Erythroblast (primary cell): ENCODE results near the gene HDAC5.

Source experiments
- DNase-seq, 2 experiments: peaks; one replicate each; lab custom pipeline; 2025; lab: John Stamatoyannopoulos, UW
- GATA1 ChIP-seq: IDR thresholded peaks from 2 replicates; pipeline ENCODE4 v1.6.1; 2011; ENCODE audit warnings: low read depth, mild to moderate bottlenecking, control low read depth, low read length, moderate library complexity
- POLR2A ChIP-seq: IDR thresholded peaks from 2 replicates; pipeline ENCODE4 v1.6.1; 2011; ENCODE audit warnings: mild to moderate bottlenecking, low read length

HDAC5 gene

DNA sequence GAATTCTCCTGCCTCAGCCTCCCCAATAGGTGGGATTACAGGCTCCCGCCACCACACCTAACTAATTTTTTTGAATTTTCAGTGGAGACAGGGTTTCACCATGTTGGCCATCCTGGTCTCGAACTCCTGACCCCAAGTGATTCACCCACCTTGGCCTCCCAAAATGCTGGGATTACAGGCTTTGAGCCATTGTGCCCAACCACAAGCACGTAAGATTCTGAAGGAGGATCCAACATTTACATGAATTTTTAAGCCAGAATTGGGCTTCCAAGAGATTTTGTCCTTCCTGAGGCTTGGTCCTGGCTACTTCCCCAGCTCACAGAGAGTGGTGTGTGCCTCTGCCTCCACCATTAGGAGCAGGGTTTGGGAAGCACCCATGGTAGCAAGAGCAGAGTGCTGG lies 41.8 kb downstream of the HDAC5 start:
- DNase-seq: no peak
- TF ChIP-seq POLR2A (no peak), GATA1 (no peak)

DNA sequence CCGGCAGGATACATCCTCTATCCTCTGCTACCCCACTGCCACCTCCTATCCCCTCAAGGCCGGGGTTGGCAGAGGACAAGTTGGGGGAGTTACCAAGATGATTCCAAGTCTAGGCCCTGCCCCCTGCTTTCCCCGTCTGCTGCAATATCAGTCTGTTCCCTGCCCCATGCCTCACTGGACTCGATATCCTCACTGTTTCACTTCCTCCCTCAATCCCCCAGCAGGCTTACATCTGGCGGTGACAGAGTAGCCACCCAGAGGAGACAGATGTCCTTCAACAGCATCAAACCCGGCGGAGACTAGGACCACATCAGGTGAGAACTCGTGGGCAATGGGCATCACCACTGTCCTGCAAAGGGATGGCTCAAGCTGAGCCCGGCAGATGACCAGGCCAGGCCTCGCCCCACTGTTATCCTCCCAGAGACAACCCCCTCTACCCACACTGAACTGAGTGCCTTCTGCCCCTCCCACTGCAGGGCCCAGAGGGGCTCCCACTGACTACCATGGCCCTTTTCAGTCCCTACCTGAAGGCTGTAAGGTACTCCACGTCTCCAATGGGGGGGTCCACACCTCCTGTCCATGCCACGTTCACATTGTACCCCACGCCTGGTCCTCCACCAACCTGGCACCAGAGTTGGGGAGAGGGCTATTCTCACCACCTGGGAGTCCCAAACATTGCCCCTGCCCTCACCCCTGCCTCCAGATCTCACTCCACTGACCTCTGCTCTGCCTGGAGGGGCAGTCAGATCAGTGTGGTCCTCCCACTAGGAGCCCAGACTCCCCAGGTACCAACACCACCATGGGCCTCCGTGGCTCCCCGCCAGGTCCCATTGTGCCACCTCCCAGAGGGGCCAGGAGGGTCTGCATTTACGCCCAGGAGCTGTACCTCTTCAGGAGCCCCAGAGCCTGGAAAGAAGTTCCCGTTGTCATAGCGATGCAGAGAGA lies 43.3 kb downstream of the HDAC5 start:
- TF ChIP-seq POLR2A: no peak
- TF ChIP-seq GATA1: no peak
- no peak for DNase-seq

DNA sequence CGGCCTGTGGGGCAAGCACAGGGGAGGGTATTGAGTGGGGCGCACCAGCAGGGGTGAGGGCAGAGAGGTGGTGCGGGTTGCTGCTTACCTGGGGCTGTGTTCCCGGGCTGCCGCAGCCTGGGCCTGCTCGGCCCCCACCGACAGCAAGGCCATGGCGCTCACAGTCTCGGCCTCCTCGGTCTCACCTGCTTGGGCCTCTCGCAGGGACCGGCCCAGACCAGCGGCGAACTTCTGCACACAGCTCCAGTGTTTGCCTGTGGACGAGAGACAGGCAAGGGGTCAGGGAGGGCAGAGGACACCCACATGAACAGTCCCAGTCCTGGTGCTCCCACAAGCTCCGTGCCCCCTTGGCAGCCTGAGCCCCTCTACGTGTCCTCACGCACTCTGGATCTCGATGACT lies 45.0 kb downstream of the HDAC5 start:
- TF ChIP-seq GATA1 (no peak), POLR2A (no peak)
- no peak for DNase-seq

DNA sequence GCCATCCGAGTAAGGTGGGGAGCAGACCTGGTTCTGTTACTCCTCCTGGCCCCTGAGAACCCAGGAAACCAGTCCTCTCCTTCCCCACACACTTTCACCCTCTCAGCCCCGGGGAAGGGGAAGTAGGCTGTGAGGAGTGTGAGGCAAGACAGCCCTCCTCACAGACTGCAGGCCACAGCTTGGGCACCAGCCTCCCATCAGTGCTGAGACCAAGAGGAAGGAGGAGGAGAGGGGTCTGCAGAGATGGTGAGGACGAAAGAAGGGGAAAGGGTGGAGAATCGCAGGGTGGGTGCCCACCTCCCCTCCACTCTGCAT lies 45.9 kb downstream of the HDAC5 start:
- TF ChIP-seq GATA1 (no peak), POLR2A (no peak)
- no peak for DNase-seq

DNA sequence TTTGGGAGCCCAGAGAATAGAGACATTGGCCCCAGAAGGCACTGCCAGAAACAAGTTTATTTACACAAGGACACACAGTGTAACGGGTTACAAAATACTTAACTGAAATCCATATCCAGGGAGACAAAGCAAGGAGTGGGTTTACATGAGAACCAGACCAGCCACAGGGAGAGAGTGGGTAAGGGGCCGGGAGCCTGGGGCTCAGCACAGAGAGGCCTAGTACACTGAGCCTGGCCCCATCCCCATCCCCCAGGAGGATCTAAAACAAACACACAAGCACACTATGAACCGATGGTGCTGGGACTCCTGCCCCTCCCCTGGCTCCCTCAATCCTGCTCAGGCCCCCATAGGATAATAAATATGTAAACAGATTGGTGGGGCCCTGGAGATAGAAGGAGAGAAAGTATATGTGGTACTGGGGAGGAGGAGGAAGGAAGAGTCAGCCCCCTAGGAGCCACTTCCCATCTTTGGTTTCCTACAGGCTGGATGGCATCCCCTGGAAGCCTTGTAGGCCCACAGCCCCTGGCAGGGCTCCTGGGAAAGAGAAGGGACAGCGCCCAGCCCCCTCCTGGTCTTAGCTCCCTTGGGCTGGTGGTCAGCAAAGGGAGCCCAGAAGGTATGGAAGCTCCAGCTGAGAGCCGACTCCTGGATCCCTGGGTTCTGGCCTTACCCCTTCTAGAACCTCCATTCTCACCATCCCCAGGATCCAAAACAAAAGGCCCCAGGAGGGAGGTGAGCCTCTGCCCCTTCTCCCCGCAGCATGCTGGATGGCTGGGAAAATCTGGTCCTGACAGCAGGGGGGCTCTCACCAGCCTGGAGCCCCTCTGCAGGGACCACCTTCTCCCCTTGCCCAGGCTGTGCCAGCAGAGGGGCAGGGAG lies 46.5 kb downstream of the HDAC5 start:
- TF ChIP-seq GATA1 (no peak), POLR2A (no peak)

DNA sequence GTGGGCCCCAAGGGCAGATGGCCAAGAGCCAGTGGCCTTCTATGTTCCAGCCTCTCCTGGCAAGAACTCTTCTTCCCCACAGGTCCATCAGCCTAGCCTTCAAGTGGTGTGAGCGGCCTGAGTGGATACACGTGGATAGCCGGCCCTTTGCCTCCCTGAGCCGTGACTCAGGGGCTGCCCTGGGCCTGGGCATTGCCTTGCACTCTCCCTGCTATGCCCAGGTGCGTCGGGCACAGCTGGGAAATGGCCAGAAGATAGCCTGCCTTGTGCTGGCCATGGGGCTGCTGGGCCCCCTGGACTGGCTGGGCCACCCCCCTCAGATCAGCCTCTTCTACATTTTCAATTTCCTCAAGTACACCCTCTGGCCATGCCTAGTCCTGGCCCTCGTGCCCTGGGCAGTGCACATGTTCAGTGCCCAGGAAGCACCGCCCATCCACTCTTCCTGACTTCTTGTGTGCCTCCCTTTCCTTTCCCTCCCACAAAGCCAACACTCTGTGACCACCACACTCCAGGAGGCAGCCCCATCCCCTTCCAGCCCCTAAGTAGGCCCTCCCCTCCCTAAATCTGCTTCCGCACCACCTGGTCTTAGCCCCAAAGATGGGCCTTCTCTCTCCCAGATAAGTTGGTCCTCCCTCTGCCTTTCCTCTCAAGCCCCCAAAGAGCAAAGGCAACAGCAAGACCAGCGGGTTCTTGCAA lies 47.7 kb downstream of the HDAC5 start:
- DNase-seq: no peak
- TF ChIP-seq GATA1 (no peak), POLR2A (no peak)

More for the DNA sequence above, 46.5 kb downstream of the HDAC5 start:
- no peak for DNase-seq

DNA sequence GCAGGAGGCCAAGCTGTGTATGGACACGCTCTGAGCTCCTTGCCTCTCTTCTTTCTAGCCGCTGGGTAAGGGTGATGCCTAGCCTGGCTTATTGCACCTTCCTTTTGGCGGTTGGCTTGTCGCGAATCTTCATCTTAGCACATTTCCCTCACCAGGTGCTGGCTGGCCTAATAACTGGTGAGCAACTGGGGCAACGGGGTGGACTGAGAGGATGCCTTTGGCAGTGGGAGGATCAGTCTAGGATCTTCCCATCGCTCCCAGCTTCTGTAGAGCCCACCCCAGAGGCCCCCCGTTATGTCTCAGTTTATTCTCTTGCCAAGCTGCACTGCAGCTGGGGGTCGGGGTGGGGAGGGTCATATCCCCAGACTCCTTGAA lies 48.5 kb downstream of the HDAC5 start:
- DNase-seq: no peak
- no peak for TF ChIP-seq GATA1
- no peak for TF ChIP-seq POLR2A

DNA sequence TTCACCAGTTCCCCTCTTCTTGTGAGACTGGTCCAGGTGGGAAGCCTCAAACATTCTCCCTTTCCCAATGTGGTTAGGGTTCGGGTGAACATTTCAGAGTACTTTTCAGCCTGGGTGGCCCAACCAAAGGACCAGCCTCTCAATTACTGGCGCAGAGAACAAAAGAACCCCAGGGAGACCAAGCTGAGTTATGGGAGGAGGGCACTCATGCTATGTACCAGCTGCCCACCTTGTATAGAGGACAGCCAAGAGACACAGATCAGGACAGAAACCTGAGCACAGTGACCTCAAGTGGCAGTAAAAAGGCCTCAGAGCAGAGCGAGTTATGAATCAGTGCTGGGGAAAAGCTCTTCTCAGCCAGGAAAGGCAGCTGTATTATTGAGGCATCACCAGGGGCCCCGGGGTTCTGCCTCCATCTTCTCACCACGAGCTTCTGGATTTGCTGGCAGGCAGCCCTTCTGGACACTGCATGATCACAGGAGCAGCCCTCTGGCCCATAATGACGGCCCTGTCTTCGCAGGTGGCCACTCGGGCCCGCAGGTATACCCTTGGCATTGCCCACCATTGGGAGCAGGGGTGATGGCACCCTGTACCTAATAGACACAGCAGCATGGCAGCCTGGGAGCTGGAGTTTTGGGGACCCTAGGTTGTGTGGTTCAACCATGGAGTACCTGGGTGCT lies 49.1 kb downstream of the HDAC5 start:
- TF ChIP-seq GATA1 (no peak), POLR2A (no peak)
- DNase-seq: no peak

DNA sequence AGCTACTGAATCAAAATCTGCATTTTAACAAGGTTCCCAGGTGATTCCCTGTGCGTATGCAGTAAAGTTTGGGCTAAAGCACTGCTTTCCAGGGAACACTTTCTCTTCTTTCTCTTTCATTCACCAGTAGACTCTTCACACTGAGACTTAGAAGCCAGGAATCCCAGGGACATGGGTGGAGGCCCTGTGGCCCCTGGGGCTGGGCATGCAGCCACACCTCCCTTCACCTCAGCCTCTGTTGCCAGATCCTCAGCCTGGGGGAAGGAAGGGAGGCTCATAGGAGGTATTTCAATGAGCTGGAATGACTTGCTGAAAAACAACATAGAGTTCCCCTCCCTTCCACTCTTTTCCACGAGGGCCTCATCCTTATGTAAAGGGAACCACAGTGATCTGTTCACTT lies 51.7 kb downstream of the HDAC5 start:
- no peak for TF ChIP-seq GATA1
- TF ChIP-seq POLR2A: no peak
- peak; percentile 27 to 41 for DNase-seq

DNA sequence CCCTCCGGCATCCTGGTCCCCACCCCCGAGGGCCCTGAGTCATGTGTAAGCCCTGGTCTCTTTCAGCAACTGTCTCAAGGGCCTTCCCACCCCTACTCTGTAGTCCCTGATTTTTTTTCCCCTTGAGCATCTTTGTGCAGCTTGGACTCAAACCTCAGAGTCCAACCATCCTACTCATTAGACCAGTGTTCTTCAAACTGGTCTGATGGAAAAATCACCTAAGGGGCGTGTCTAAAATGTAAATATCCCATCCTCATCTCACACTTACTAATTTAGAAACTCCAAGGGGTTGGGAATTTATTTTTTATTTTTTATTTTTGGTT lies 52.3 kb downstream of the HDAC5 start:
- no peak for DNase-seq
- no peak for TF ChIP-seq GATA1
- TF ChIP-seq POLR2A: no peak

DNA sequence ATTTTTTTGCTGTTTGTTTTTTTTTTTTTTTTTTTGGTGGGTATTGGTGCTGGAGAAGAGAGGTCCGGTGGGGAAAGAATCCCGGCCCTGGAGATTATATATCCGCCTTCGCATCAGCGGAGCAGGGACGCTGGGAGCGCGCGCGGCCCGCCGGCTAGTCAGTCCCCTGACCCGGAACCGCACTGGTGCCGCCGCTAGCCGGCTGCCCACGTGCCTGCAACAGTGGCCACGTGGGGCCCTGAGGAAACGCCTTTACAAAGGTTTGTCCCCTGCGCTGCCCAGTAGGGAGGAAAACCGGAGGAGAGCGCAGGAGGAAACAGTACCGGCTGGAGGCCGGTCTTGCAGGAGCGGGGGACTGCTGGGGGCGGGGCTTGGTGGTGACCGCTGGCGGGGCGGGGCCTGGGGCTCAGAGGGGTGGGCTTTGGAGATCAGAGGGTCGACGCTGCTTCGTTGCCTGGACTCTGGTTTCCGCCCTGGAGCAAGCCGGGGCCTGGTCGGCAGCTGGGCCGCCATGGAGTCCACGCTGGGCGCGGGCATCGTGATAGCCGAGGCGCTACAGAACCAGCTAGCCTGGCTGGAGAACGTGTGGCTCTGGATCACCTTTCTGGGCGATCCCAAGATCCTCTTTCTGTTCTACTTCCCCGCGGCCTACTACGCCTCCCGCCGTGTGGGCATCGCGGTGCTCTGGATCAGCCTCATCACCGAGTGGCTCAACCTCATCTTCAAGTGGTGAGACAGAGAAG lies 52.8 kb downstream of the HDAC5 start, which contains the start of gene G6PC3:
Gene G6PC3 (plus strand): TSS at position 281 of the 743 bp plus-strand sequence. CDS start 231 bp downstream, at position 512.
- peak; percentile 87 to 91 for DNase-seq
- TF ChIP-seq POLR2A: peak; percentile 60
- no peak for TF ChIP-seq GATA1

DNA sequence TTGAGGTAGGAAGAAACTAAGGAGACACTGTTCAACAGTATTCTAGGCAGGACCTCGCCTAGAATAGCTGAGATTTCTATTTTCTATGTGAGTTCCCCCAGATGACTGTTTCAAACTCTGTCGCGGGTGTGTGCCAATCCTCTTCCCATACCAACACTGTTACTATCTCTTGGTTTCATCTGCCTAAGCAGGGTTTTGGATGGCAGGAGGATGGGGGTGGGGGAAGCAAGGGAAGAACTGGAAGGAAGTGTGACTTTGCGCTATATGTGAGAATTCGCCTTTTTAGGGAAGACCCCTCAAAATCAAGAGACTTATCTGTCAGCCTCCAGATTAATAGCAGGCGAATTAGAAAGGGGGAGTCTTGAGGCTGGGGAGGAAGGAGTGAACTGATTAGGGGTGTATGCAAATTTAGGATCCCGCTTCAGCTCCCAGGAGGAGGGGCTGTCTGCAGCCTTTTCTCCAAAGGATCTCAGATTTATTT lies 53.4 kb downstream of the HDAC5 start:
- TF ChIP-seq POLR2A (no peak), GATA1 (no peak)
- peak in 1 of 2 experiments; percentile 54 for DNase-seq
